ENCODE data around the gene ZBTB17. TPM values are rescaled to one million over a fixed set of nuclear protein-coding genes. Genes with fewer than 3 reads are reported as not detected.
A peak's percentile ranks its signal among the peaks of the same experiment; 100 is the strongest.

ZBTB17 gene
- total and polyA plus RNA-seq, 9 of the 15 experiments (the other 6 are each of a cell fraction or from before 2014, with no cell fraction given), result 1.1 to 53.4 (median 29.6) TPM

DNA sequence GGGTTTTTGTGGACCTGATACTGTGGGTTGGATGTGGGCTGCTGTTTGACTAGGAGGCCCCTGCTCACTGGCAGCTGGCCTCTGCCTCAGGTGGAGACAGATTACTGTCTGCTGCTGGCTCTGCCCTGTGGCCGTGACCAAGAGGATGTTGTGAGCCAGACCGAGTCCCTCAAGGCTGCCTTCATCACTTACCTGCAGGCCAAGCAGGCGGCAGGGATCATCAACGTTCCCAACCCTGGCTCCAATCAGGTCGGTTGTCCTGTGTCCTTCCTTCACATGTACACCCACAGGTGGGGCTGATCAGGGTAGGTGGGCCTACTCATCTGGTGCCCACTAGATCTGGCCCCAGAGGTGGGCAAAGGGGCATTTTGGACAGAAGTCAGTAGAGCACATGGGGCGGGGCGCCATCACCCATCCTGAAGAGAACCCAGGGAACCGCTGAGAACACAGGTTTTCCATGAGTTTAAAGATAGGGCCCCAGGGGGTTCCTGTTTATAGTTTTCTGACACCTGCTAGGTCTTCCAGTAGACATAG lies 37.2 kb downstream of the ZBTB17 start:
- Histone ChIP-seq H3K36me3 (ENCODE audit: control insufficient read depth, insufficient read depth, low read length) (peaks cover 99% of the 10 kb centered on the region), H3K4me3 (no peak overlapping the region), H3K9me1 (ENCODE audit: control insufficient read depth, insufficient read depth, low read length) (no peaks in the 10 kb centered on the region), H3K4me1 (replicated peaks in 1 of 2; ENCODE audit: control insufficient read depth in 2 of 2, insufficient read depth in 2 of 2, low read length in 2 of 2) (peaks cover 0 to 31% of the 10 kb centered on the region in 2 experiments; a peak in 1 of 5 replicates), H3K27ac (ENCODE audit: extremely low read depth, low read depth, low read length) (no peak overlapping the region), H3K9ac (ENCODE audit: insufficient read depth in 1 of 2, low read depth in 2 of 2, low read length in 2 of 2) (0 out of 4 replicates have a peak overlapping the region, but pooled peaks of 1 of the 2 experiments have one; percentile 21), H2AFZ (ENCODE audit: low read depth, low read length) (no peak overlapping the region), H3K27me3 (ENCODE audit: control insufficient read depth in 2 of 2, insufficient read depth in 2 of 2, low read length in 2 of 2) (no peaks in the 10 kb centered on the region), H3K79me2 (ENCODE audit: control insufficient read depth, insufficient read depth, low read length) (no peaks in the 10 kb centered on the region), H4K20me1 (replicated peaks; ENCODE audit: control insufficient read depth, insufficient read depth, low read length) (no peaks in the 10 kb centered on the region), H3K4me2 (ENCODE audit: insufficient read depth, low read length) (no peak overlapping the region), H3K9me3 (replicated peaks; ENCODE audit: control insufficient read depth, insufficient read depth, low read depth, low read length) (no peaks in the 10 kb centered on the region)
- DNase-seq (ENCODE audit: extremely low read depth in 1 of 4, low spot score in 3 of 4), result no peak
- WGBS (ENCODE audit: insufficient coverage, low coverage, missing lambda C conversion rate), result 89% methylated on average over 8 of the region's 8 CpGs
- ATAC-seq, result no peak
- intact Hi-C loops (cut with micrococcal nuclease) (no loop called here), in situ Hi-C loops (cut with MboI) (no loop called here)
- CTCF ChIA-PET (ENCODE audit: low intra/inter-chr PET ratio), result no interaction called here
- FAIRE-seq, result no peak
- TSS peak; percentile 19 for BruUV-seq (replicated peaks)
- POLR2A ChIA-PET, result interaction anchor here (3.1 to 3.2 kb wide), 2 partner anchors 11 to 14 kb away, joined by 15 to 20 read pairs; no protein-coding TSS in a partner anchor
- TF ChIP-seq XRCC4 (IDR thresholded peaks at IDR 0.05; ENCODE audit: extremely low read depth, insufficient read depth, insufficient read length) (no peak), POLR2A (conservative IDR thresholded peaks at IDR 0.05) (0 out of 2 replicates have a peak, but pooled peaks have one; percentile 1), POLR2G (IDR thresholded peaks at IDR 0.05; ENCODE audit: low read depth, low read length) (peak; percentile 56), PYGO2 (tag; IDR thresholded peaks at IDR 0.05) (no peak), FOXM1 (IDR thresholded peaks at IDR 0.05; ENCODE audit: low read depth) (no peak), FOXM1 (CRISPR knock-in tag; IDR thresholded peaks at IDR 0.05; ENCODE audit: low read depth) (0 out of 2 replicates have a peak, but pooled peaks have one; percentile 65), ZNF3 (CRISPR knock-in tag; IDR thresholded peaks at IDR 0.05) (no peak), ZNF707 (CRISPR knock-in tag; conservative IDR thresholded peaks at IDR 0.05) (no peak), RBM22 (IDR thresholded peaks at IDR 0.05; ENCODE audit: low read depth, low read length, poor library complexity, severe bottlenecking) (peak; percentile 30), THRB (CRISPR knock-in tag; conservative IDR thresholded peaks at IDR 0.05) (no peak)
- TF ChIP-seq, protein P1, sequence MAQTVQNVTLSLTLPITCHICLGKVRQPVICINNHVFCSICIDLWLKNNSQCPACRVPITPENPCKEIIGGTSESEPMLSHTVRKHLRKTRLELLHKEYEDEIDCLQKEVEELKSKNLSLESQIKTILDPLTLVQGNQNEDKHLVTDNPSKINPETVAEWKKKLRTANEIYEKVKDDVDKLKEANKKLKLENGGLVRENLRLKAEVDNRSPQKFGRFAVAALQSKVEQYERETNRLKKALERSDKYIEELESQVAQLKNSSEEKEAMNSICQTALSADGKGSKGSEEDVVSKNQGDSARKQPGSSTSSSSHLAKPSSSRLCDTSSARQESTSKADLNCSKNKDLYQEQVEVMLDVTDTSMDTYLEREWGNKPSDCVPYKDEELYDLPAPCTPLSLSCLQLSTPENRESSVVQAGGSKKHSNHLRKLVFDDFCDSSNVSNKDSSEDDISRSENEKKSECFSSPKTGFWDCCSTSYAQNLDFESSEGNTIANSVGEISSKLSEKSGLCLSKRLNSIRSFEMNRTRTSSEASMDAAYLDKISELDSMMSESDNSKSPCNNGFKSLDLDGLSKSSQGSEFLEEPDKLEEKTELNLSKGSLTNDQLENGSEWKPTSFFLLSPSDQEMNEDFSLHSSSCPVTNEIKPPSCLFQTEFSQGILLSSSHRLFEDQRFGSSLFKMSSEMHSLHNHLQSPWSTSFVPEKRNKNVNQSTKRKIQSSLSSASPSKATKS (CRISPR knock-in tag; IDR thresholded peaks at IDR 0.05), result no peak
- TF ChIP-seq, protein P2, sequence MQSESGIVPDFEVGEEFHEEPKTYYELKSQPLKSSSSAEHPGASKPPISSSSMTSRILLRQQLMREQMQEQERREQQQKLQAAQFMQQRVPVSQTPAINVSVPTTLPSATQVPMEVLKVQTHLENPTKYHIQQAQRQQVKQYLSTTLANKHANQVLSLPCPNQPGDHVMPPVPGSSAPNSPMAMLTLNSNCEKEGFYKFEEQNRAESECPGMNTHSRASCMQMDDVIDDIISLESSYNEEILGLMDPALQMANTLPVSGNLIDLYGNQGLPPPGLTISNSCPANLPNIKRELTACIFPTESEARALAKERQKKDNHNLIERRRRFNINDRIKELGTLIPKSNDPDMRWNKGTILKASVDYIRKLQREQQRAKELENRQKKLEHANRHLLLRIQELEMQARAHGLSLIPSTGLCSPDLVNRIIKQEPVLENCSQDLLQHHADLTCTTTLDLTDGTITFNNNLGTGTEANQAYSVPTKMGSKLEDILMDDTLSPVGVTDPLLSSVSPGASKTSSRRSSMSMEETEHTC (IDR thresholded peaks at IDR 0.05), result no peak
- TF ChIP-seq, protein P3, sequence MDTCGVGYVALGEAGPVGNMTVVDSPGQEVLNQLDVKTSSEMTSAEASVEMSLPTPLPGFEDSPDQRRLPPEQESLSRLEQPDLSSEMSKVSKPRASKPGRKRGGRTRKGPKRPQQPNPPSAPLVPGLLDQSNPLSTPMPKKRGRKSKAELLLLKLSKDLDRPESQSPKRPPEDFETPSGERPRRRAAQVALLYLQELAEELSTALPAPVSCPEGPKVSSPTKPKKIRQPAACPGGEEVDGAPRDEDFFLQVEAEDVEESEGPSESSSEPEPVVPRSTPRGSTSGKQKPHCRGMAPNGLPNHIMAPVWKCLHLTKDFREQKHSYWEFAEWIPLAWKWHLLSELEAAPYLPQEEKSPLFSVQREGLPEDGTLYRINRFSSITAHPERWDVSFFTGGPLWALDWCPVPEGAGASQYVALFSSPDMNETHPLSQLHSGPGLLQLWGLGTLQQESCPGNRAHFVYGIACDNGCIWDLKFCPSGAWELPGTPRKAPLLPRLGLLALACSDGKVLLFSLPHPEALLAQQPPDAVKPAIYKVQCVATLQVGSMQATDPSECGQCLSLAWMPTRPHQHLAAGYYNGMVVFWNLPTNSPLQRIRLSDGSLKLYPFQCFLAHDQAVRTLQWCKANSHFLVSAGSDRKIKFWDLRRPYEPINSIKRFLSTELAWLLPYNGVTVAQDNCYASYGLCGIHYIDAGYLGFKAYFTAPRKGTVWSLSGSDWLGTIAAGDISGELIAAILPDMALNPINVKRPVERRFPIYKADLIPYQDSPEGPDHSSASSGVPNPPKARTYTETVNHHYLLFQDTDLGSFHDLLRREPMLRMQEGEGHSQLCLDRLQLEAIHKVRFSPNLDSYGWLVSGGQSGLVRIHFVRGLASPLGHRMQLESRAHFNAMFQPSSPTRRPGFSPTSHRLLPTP (IDR thresholded peaks at IDR 0.05; ENCODE audit: borderline replicate concordance, extremely low read depth, insufficient read length), result no peak

All from K562 (cell line).